Measurements from ENCODE around the gene SLC37A1.
A peak's percentile ranks its signal among the peaks of the same experiment; 100 is the strongest.
"Not testable (repeated sequence)": the region's sequence is repeated elsewhere in the genome, so short reads cannot be mapped to it uniquely, and the experiment has no call there.

The SLC37A1 gene
- 12.8 to 31.1 (median 22.6) reads per million in 17 experiments for total RNA-seq

DNA sequence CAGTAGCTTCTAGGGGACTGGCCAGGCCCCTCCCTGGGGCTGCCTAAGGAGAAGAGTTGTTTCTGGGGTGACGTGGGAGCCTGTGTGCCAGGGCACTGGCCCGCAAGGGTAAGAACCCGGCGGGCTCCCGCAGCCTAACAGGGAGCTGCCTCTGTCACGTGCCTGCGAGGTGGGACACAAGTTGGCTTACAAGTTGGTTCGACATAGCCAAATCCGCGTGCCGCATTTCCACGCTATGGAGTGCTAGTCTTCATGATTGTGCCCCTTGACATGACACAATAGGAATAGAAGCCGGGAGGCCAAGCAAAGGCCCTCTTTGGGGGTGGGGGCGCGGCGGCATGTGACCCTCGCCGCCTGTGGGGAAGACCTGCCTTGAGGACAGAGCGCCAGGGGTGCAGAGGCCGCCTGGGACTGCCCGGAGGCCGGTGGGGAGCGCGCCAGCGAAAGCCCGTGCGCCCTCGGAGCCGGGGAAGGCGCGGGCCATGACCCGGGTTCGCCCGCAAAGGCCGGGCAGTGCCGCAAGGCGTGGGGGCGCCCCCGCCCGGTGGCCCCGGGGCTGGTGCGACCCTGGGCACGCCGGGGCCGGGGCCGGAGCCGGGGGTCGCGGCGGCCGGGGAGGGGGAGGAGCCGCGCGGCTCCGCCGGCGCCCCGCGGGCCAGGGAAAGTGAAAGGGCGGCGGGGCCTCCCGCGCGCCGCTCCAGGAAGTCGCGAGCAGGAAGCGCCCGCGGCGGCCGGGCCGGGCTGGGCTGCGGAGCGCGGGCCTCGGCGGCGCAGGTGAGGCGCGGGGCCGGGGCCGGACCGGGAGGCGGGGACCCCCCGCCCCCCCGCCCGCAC is at the start of gene SLC37A1:
TSS of gene SLC37A1 (plus strand) at position 702 of the 834 bp plus-strand sequence. CDS start 4,603 bp downstream, outside the sequence.
- DNase-seq = peak; percentile 35 to 81 (median 57)

DNA sequence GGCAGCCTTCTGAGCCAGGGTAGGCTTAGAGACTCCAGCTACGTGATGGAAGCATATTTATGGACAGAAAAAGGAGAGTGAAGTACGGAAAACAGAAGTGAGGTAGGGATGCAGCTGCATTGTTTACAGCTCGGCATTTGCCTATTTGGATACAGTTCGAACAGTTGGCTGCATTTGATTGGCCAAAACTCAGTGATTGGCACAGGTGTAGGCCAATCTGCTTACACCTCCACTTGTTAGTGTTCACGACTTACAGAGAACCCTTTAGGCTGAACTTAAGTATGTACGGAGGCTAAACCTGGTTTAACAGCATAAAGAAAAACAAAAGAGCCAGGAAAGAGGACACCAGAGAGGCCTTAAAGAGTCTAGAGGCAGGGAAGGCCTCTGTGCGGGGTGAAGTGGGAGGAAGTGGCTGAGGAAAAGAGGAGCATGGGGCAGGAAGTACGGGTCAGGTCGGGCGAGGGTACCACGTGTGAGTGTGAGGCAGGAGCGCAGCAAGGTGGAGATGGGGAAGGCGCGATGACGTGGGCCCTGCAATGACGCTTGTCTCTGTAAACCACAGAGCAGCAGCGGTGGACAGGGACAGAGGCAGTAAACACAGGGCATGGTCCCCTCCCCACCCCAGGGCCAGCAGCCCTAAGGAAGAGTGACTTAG is 49.7 kb upstream of the SLC37A1 start:
- DNase-seq = peak; percentile 55 to 76 (median 66)

DNA sequence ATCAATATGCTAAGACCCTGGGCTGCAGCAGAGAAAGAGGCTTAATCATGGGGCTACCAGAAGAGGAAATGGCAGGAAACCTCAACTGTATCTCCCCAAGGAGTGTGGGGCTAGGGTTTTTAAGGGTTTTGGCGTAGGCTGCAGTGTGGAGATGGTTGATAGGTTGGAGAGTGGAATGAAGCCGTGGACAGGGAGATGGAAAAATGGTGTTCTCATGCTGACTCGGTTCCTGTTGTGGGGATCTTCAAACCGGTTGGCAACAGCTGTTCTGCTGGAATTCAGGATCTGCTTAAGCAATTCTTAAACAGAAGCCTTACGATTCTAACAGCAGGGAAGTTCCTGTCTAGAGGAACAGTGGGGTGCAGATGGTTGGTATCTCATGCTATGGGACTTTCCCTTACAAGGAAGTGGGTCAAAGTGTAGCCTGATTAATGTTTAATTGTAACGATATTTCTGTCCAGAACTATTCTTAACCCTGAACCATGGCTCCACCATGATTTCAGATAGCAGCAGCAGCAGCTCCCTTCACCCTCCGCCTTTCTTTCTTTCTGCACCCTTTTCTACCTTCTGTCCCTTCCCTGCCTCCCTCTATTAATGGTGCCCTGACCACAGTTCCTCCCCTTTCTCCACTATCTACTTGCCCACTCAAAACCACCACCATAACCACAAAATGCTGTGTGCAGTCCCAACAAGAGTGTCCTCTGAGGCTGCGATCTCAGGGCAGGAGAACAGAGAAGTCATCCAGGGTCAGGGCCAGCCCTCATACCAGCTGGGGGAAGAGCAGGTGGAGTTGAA is 48.4 kb upstream of the SLC37A1 start:
- DNase-seq = peak; percentile 71 to 84 (median 81)

DNA sequence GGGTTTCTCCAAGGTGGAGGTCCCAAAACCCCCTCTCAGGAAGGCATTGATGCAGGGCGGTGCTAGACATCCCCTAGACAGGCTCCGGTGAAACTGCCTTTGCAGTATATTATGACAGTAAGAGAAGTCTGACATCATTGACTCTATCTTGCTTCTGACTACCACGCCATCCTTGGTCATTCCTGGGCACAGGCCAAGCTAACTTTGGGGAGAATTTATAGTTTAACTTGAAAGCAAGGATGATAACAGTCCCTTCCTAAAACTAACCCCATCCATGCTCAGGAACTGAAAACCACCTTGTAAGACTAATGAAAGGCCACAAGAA is 47.9 kb upstream of the SLC37A1 start:
- DNase-seq = peak in 1 of 4 experiments; percentile 45

DNA sequence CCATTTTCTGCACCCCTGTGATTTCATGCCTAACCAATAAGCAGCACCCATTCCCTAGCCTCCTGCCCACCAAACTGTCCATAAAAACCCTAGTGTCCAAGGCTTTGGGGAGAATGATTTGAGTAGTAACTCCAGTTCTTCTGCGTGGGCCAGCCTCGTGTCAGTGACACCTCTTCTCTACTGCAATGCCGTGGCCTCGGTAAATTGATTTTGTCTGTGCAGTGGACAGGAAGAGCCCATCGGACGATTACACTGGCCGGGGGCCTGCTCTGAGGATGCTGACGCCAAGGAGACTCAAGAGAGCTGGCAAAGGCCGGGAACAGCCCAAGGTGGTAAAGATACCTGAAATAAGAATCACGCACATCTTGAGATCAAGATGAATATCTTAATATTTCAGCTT is 47.0 kb upstream of the SLC37A1 start:
- DNase-seq = no peak

DNA sequence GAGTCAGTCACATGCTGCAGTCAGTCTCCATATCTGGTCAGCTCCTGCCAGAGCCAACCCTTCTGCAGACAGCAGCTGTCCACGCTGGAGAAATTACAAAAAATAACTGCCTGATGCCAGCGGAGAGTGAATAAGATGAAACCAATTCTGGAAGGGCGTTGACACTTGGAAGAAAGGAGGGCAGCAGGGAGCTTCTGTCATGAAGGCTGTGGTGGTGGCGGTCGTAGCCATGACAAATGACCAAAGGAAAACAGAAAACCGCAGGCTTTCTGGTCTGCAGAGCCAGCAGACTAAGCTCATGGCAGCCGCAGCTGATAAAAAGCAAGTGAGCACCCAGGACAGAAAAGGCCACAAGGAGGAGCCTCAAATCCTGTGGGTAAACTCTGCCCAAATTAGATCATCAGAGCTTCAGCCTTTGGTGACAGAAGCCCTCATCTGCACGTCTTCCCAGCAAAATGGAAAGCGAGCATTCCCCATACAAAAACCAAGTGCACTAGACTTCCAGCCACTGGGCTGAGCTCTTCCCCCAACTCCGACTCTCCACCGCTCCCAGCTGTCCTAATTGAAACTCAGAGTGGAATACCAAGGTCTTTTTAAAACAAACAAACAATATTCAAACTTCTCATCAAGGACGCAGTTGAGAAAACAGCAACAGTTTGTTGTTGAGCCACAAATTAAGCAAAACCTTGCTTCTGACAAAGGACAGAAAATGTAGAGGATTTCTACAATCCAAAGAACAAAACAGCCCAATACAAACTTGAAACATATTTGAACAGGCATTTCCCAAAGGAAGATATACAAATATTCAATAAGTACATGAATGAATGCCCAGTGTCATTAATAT is 46.3 kb upstream of the SLC37A1 start:
- peak; percentile 76 to 83 (median 80) for DNase-seq

DNA sequence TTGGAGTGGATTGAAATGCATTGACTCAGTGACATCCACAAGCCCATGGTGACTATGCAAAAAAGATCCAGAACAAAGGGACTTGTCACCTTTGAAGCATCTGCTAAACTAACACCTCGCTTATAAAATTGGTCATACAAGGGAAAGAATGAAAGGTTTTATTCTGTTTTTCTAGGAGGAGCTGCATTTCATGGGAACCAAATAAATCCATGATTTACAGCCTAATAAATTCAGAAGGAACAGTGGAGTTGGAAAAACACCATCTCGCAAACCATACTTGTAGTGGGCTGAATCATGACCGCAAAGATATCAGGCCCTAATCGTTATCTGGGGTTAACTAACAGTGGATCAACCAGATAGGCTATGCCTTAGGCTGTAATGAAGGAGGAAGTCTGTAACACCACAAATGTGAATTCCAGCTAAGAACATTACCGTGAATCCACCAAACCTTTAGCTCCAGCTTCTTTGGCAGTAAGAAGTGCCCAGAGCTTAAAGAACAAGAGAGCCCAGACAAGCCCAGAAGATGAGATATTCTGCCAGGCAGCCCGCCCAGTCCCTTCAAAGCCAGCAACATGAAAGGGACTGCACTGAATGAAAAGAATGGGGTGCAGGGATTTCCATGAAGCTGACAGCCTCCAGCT is 45.0 kb upstream of the SLC37A1 start:
- no peak for DNase-seq

DNA sequence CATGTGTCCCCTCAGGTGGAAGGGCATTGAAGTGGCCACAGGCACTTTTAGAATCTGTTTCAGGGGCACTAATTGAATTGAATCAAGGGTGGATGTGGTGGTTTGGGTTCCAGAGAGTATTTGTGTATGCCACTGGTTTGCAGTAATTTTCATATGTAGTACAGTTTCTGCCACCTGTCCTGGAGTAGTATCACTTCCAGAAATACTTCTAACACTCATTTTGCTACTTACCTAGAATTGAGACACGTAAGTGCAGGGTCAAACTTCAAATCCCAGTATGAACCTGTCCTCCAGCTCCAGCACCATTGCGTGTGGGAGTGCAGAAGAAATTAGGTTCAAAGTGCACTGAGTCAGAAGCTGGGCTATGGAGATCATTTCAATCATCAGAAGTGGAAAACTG is 44.4 kb upstream of the SLC37A1 start:
- DNase-seq = no peak

DNA sequence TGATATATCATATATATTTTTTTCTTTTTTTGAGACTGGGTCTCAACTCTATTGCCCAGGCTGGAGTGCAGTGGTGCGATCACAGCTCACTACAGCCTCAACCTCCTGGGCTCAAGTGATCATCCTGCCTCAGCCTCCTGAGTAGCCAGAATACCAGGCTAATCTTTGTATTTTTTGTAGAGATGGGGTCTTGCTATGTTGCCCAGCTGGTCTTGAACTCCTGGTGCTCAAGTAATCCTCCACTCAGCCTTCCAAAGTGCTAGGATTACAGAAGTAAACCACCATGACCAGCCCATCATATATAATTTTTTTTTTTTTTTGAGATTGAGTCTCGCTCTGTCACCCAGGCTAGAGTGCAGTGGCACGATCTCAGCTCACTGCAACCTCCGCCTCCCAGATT is 43.9 kb upstream of the SLC37A1 start:
- not testable (repeated sequence) for DNase-seq

DNA sequence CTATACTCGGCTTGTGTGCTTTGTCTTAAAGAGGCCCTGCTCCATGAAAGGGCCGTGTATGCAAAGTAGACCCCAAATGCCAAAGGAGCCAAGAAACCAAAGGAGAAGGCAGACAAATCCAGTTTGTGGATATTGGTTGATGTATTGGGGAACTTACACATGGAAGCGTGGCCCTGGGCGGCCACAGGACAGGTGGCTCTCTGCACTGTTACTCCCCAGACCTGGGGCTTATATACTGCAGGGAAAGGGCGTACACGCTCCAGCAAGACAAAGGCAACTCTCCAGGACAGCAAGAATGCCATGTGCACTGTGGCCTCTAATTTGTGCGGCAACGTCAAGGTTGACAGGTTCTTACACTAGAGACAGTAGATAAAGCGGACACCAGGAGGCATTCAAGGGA is 42.4 kb upstream of the SLC37A1 start:
- DNase-seq = no peak

DNA sequence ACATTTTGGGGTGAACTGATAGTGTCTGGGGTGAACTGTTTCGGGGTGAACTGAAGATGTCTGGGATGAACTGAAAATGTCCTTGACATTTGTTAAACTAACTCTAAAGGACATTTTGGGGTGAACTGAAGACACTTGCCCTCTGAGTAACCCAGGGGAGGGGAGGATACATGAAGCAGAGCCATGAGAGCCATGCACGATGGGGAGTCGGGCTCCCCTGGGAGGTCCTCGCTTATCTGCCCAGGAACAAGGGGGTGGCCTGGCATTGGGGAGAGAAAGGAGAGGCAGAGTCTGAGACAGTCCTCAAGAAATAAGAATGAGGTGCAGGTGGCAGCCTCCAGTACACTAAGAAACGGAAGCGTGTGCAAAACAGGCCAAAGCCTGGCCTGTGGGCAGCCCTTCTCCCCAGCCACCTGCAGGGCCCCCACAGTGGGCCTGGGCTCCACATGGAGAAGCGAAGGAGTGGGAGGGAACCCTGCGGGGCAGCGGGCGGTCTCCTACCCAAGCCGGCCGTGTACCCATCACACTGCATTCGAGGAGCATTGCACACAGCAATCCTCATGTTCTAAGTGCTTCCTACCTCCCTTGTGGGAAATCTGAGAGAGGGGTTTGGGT is 41.8 kb upstream of the SLC37A1 start:
- DNase-seq = no peak

DNA sequence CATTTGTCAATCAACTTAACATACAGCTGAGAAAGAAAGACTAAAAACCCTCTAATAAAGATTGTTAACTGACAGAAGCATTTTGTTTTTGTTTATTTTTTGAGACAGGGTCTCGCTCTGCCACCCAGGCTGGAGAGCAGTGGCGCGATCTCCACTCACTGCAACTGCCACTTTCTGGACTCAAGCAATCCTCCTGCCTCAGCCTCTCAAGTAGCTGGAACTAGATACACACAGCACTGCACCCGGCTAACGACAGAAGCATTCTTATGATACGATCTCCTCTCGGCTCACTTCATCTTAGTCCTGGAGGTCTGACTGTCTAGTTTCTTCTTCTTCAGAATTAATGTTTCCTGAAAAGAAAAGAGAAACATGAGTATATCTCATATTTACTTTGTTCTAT is 41.1 kb upstream of the SLC37A1 start:
- DNase-seq = no peak

DNA sequence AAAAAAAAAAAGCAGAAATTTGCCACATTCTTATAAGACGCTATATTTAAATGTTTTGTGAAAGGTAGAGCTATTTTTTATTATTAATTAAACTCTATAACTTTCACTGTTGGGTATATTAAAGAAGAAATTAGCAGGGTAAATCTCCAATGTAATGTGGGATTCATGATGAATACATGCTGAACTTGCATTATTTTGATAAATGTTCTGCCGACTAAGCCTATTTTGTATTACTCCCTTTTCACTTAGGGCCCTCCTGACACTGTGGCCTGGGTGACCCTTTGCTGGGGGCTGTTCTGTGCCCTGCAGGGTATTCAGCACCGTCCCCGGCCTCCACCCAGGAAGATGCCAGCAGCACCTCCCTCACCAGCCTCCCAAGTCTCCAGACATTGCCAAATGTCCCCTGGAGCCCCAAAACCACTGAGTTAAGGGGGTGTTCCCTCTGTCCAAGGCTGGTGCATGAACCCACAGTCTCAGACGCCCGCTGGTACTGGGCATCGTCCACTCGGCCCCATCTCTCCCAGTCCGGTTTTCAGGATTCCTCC is 40.1 kb upstream of the SLC37A1 start:
- DNase-seq = no peak

DNA sequence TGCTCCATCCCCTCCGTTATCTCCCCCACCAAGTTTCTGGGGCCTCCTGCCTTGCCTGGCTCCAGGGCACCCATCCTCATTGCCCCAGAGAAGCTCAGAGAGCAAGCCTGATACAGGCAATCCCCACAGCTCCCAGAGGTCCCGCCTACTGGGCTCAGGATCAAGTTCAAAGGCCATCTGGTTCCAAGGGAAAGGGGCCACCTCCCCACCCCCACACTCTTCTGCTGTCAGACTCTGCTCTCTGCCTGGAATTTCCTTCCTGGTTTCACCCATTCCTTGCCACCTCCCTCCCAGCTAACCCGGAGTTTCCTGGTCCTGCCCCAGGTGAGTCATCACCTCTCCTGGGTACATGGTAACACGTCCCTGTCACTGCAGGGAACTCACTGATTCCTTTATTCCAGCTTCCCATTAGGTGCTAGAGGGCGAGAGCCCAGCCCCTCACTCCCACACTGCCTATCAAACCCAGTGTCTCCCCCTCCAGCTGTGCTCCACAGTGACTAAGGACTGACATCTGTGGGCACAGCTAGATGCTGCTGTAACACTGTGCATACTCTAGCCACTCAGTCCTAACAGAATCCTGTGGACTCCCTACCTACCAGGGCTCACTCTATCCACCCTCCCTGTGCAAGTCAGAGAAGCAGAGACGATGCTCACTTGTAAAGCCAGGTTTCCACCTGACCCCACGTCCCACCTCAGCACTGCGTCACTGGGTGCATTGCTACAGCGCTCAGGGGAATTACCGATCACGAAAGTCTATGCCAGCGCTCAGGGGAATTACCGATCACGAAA is 39.4 kb upstream of the SLC37A1 start:
- peak in 1 of 4 experiments; percentile 12 for DNase-seq

DNA sequence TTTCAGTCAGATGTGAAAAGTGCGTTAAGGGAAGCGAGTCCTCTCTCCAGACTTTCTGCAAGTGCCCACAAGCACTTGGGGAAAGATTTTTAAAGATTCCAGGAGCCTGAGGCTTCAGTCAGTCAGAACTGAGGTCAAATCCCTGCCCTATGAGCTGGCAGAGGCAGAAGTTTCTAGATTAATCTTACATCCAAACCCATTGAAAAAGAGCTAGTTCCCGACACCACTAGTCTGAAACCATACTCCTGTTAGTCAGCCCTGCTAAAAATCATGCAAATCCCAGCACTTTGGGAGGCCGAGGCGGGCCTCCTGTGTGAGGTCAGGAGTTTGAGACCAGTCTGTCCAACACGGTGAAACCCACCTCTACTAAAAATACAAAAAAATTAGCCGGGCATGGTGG is 38.6 kb upstream of the SLC37A1 start:
- DNase-seq = no peak

DNA sequence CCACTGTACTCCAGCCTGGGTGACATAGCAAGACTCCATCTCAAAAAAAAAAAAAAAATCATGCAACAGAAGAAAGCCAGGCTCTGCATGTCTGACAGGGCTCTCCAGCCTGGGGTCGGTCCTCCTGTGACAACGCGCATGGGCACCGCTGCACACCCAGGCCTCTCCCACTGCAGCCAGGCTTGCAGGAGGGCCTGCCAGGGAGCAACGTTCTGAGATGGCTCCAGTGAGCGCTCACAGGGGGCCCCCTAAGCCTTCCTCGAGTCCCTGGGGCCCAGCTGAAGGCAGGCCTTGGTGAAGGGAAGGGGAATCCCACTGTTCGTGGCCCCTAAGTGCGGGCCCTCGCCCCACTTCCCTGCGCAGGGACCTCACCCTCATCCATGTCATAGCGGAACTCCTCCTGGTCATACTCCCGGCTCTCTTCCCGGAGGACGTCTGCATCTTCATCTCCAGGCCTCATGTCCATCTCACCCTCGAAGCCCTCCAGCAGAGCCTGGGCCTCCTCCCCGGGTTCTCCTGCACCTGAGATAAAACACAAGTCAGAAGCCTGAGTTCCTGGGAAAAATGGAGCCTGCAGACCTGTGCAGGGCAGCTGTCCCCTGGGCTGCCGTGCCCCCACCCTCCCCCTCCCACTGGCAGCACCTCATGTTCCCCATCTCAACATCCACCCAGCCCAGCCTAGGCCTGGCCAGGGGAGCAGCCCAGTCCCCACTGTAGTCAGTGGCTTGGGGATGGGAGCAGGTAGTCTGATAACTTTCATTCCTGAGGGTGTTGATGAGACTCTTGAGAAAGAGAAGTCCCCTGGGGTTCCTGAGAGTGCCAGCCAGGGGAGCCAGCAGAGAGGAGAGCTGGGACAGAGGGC is 37.9 kb upstream of the SLC37A1 start:
- DNase-seq = no peak

DNA sequence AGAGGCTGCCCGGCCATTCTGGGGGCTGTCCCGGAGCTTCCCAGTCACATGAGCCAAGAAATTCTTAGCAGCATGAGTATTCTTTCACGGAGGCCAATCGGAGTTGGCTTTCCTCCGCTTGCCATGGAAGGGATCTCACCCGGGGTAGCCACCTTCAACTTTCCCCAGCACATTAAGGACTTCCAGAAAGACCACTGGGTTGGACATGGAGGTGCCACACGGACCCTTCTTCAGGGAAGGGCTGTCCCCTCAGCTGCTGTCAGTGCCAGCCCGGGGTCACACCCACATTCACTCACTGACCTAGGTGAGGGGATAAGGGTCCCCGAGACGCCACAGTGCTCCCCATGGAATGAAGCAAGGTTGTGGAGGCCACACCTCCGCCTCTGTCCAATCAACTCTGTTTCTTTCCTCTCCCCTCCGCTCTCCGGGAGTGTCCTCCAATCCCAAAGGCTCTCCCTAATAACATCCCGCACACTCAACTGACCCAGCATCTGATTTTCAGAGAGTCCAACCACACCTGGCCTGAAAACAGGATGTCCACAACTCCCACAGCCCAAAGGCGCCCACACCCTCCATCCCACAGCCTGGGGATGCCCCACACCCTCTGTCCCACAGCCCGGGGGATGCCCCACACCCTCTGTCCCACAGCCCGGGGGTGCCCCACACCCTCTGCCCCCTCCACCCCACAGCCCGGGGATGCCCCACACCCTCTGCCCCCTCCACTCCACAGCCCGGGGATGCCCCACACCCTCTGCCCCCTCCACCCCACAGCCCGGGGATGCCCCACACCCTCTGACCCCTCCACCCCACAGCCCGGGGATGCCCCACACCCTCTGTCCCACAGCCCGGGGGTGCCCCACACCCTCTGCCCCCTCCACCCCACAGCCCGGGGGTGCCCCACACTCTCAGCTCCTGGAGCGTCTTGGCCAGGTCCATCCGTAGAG is 37.0 kb upstream of the SLC37A1 start:
- DNase-seq = no peak

DNA sequence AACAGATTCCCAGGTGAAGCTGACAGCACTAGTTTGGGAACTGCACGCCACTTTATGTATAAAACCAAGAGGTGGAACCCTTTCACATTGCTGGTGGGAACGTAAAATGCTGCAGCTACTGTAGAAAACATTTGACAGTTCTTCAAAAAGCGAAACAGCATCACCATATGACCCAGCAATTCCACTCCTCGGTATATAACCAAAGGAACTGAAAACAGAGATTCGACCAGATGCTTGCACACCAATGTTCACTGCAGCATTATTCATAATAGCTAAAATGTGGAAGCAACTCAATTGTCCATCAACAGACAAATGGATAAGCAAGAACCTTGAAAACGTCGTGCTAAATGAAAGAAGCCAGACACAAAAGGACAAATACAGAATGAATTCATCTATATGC is 35.1 kb upstream of the SLC37A1 start:
- DNase-seq = no peak
